Activated CD4-positive, alpha-beta T cell treated with anti-CD3 and anti-CD28 coated beads for 1 hour (primary cell): ENCODE results near the gene PTPN18.
"Not testable (repeated sequence)": the region's sequence is repeated elsewhere in the genome, so short reads cannot be mapped to it uniquely, and the experiment has no call there.

ENCODE experiments used
- DNase-seq: peaks from one replicate; pipeline ENCODE4 v3.0.0-alpha.2; 2020

PTPN18 gene, protein sequence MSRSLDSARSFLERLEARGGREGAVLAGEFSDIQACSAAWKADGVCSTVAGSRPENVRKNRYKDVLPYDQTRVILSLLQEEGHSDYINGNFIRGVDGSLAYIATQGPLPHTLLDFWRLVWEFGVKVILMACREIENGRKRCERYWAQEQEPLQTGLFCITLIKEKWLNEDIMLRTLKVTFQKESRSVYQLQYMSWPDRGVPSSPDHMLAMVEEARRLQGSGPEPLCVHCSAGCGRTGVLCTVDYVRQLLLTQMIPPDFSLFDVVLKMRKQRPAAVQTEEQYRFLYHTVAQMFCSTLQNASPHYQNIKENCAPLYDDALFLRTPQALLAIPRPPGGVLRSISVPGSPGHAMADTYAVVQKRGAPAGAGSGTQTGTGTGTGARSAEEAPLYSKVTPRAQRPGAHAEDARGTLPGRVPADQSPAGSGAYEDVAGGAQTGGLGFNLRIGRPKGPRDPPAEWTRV

DNA sequence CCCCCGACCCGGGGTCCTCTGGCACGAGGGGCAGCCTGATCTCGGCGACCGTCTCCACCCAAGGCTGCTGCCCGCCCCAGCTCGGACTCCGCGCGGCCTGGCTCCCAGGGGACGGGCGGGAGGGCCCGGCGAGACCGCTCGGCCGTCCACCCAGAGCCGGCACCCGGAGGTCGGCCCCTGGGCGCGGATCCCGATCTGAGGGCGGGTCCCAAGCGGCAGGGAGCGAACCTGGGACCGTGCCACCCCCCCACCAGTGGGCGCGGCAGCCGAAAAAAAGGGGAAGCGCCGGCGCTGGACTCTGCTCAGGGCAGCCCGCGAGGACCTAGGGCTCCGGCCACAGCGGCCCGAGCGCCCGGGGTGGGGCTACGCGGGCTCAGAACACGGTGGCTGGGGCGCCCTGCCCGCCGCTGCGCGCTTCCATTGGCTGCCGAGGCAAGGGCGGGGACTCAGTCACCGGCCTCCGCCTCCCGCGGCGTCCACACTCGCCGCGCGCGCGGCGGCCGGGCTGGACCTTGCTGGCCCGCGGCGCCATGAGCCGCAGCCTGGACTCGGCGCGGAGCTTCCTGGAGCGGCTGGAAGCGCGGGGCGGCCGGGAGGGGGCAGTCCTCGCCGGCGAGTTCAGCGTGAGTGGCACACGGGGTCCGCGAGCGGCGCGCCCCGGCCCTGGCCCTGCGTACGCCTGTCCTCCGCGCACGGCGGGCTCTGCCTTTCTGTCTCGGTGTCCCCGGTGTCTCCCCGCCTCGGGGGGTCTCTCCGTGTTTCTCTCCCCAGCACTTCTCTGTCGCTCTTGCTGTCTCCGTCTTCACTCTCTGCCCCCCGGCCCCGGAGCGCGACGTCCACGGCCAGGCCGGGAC is at the start of gene PTPN18:
Gene PTPN18 (plus strand): TSS at position 479 of the 854 bp plus-strand sequence. CDS start 52 bp downstream, at position 531.
- DNase-seq, result peak; percentile 43

DNA sequence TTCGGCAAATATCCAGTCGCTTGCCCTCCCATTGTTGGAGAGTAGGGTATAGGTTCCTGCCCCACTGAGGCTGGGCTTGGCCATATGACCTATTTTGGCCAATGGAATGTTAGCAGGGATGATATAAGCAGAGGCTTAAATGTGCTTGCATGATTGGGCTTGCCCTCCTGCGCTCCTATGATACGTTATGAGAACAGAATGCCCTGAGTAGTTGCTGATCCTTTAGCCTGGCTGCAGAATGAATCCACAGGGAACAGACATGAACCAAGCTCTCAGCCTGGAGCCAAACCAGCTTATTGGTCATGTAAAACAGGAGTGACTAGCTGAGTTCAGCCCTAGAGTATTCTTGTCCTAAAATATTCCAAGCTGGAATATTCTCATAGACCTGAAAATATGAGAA is 48.0 kb upstream of the PTPN18 start:
- no peak for DNase-seq

DNA sequence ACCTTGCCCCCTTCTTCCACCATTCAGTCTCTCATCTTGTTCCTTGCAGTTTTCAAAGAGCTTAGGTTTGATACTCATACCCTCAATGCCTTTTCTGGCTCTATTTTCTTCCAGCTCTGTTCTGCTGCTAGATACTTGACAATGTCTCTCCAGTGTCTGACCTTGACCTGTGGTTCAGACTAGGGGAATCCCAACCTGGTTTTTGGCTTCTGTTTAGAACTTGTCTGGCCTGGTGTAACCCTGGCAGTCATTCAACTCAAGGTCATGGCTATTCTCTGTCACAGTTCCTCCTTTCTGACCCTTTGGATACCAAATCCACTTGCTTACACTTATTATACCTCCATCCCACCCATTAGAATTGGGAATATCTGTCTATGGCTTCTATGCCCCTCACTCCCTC is 45.0 kb upstream of the PTPN18 start:
- no peak for DNase-seq

DNA sequence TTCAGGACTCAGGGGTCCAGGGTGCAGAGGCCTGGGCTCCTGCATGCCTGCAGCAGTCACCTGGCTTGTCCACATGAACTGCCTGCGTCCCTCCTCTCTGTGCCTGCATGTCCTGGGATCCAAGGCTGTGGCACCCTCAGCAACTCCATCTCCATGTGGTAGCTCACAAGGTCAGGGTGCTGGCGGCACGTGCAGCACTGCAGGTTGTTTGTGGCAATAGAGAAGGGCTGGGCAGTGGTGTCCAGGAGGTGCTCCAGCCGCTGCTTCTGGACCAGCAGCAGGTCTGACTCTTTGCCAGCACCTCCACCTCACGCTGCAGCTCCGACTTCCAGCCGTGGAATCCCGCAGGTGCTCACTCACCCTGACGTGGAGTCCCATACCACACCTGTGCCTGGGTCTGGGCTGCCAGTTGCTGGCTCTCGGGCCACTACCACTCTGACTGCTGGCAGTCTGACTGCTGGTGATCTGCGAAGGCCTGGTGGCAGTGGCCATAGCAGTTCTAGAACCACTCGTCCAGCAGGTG is 42.0 kb upstream of the PTPN18 start:
- no peak for DNase-seq

DNA sequence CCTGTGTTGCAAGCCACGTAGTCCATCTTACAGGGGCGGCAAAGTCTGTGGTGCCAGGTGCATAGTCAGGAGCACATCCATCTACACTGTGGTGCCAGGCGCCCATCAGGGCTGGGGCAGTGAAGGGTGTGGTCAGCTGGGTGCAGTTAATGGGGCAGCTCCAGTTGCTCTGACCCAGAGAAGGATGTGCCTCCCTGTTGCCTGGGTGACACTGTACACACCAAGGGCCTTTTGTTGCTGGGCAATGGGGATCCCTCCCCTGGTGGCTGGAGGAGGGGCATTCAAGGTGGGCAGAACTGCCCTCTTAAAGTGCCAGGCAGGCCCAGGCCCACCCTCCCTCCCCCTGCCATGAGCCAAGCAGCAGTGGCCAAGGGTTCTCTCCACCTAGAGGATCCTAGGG is 41.5 kb upstream of the PTPN18 start:
- DNase-seq, result no peak

DNA sequence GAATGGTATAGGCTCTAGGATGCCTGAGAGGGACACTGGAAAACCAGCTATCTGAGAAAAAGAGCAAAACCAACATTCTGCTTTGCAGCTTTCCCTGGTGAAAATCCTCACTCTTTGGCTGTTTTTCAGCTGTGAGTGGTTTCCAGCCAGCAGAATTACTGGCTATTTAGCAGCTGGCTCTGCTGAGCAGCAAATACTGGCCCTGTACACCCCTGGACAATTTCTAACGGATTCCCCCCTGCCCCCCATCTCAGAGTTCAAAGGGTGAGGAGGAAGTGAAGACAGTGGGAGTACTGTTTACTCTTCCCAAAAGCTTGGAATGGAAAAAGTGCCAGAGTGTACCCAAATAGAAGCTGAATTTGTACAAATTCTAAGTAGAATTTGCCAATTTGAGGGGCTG is 39.3 kb upstream of the PTPN18 start:
- DNase-seq, result no peak

DNA sequence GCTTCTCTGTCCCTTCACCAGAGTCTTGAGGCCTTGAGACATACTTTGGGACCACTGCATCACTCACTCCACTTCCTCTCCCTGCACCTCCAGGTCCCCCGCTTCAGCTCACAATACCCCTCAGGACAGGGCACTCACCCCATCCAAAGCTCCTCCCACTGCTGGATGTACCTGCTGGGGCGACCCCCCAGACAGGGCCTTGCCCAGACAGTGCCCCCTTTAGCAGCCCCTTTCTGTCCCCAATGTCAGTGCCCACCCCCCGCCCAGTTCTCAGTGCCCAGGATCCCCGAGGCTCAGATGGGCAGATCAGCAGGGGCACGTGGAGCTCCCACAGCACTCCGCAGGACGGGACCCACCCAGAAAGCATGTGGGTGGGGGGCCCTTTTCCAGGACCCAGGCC is 37.0 kb upstream of the PTPN18 start:
- no peak for DNase-seq

DNA sequence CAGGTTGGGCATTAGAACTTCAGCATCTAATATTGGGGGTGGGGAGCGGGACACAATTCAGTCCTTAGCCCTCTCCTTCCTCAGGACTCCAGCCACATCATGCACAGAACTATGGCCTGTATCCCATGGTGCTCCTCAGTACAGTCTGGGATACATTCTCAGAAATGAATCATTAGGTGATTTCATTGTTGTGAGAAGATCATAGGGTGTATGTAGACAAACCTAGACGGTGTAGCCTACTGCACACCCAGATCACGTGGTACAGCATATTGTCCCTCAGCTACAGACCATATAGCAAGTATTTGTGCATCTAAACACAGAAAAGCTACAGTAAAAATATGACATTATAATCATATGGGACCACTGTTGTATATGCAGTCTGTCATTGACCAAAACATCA is 36.3 kb upstream of the PTPN18 start:
- no peak for DNase-seq

DNA sequence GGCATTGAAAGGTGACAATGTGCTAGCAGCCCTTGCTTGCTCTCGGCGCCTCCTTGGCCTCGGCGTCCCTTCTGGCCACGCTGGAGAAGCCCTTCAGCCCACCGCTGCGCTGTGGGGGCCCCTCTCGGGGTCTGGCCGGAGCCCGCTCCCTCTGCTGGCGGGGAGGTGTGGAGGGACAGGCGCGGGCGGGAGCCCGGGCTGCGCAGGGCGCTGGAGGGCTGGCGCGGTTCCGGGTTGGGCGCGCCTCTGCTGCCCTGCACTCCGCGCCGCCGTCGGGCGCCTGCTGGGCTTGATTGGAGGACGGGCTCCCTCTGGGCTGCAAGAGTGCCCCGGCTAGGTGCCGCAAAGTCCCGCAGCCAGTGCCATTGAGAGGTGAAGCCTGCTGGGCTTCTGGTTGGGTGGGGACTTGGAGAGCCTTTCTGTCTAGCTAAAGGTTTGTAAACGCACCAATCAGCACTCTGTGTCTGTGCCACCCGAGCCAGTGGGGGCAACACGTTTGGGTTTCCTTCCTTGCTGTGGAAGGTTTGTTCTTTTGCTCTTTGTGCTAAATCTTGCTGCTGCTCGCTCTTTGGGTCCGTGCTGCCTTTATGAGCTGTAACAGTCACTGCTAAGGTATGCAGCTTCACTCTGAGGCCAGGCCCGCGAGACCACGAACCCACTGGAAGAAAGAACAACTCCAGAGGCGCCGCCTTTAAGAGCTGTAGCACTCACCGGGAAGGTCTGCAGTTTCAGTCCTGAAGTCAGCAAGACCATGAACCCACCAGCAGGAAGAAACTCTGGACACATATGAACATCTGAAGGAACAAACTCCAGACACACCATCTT is 27.9 kb upstream of the PTPN18 start:
- no peak for DNase-seq

DNA sequence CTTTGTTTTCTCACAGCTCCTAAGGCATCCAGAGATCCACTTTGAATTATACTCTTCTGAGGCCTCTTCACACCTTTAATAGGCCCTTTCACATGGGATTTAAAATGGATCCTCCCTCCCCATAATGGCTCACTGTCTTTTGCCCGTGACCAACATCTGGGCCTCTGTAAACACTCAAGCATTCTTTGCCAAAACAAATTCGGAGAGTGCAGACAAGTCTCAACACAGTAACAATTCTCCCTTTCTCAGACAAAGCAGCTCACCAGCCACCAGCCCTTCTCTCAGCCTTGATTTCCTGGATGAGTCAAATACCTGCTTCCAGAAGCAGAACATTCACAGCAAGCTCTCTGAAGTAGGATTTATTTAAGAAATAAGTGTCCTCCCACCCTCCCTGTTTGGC is 27.1 kb upstream of the PTPN18 start:
- DNase-seq, result no peak

DNA sequence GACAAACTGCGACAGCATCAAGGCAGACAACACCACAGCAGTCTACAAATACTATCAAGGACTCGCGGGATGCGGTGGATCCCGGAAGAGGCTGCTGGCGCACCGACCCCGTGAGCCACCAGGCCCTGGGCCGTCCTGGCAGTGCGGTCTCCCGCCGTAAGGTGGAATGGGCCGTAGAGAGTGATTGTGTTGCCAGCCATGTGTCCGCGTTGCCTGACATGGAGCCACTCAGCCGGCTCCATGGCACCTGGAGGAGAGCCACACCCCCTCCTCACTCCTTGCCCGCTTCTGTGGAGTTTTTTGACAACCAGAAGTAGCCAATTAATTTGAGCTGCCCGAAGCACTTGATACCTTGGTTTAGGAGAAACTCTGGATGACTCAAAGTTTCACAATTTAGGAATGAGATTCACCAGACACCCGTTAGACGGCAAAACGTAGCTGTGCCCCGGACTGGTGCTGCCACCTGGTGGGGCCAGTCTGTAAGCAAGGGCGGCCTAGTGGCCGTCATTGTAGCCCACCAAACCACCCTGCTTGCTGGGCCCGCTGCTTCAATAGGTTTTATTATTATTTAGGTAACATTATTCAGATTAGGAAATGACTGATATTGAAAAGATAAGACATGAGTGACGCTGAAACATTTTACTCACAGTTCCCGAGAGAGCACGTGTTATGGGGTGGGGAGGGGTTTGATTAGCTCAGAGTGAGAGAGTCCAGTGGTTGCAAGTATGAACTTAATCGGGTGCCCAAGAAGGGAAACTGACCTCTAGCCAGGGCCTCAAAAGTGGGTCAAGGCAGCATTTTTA is 23.4 kb upstream of the PTPN18 start:
- DNase-seq, result peak; percentile 50

DNA sequence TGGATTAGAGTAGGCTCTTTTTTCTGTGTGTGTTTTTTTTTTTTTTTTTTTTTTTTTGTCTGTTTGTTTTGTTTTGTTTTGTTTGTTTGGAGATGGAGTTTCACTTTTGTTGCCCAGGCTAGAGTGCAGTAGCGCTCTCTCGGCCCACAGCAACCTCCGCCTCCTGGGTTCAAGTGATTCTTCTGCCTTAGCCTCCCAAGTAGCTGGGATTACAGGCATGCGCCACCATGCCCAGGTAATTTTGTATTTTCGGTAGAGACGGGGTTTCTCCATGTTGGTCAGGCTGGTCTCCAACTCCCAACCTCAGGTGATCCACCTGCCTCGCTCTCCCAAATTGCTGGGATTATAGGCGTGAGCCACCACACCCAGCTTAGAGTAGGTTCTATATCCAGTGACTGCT is 22.6 kb upstream of the PTPN18 start:
- DNase-seq, result not testable (repeated sequence)

DNA sequence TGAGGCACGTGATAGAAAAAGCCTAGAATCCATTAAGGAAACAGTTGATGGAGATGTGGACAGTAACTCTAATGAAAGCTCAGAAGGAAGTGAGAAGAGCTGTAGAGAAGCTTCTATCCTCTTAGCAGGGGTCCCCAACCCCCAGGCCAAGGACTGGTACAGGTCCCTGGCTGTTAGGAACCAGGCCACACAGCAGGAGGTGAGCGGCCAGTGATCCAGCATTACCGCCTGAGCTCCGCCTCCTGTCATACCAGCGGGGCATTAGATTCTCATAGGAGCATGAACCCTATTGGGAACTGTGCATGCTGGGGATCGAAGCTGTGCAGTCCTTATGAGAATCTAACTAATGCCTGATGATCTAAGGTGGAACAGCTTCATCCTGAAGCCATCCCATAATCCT is 21.8 kb upstream of the PTPN18 start:
- DNase-seq, result no peak

DNA sequence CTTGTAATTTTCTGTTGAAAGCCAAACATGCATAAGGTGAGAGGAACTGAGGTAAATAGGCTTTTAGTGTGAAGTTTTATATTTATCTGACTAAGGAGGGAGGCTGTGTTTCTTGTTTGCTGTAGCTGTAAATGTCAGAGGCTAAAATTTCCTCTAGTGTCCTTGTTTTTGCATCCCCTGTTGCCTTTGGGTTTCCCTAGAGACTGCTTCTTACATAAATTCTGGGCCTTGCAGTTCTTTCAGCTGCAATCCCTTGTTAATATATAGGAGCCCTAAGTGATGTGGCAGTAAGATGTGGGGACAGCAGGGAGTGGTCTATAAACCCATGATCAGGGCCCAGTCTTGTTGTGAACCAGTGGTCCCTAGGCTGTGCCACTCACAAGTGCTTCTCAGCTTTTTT is 20.6 kb upstream of the PTPN18 start:
- DNase-seq, result no peak

DNA sequence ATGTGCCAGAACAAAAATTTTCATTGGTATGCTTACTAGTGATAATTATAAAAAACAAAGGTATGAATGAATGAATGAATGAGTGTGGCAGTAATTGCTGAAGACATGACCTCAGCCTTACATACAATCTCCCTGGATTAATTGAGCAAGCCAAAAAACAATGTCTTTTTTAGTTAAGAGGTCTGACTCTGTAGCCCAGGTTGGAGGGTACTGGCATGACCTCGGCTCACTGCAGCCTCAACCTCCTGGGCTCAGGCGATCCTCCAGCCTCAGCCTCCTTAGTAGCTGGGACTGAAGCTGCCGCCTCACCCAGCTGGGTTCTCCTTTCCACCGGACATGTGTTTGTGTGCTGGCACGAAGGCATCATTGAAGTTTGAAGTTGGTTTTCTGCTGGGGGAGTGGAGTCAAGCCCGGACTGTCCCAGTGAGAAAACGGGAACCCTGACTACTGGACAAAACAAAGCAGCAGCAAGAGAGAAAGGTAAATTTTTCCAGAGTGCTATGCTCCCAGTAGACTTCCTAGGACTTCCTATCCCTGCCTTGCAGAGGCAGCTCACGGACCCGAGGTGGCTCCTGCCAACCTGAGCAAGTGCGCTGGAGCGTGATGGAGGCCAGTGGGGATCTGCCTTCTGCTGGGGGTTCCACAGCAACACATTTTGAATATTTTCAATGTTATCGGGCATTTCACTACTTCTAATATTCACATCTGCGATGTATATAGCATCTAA is 19.5 kb upstream of the PTPN18 start:
- DNase-seq, result no peak

DNA sequence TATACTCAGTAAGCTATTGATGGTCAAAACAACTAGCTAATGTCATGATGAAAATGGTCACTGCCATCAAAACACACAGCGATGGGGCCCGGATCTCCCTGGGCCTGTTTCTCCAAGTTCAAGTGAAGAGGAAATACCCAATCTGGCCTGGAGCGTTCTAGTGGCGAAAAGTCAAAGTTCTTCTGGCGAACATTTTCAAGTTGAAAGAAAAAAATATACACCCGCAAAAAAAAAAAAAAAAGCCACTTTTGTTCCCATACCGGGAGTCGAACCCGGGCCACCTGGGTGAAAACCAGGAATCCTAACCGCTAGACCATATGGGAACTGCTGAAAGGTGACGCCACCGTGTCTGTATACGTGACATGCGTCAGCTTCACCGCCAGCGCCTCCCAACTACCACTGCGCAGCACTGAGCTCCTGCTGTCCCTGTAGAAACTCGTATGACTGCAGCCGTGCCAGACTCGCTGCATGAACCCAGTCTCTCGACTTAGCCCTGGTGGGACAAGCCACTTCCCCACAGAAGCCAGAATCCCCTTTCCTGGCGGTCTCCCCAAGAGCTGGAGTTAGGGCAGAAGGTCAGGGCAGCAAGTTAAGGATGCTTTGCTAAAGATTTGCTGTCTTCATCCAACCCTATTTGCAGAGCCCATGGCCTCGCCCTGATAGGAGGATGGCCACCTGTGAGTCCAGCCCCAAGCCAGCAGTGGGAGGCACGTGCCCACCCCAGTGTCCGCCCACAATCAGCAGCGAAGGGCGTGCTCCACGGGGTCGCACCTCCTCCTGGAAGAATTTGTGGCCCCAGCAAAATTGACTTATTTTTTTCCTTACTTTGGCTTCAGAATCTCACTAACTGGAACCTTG is 18.8 kb upstream of the PTPN18 start:
- DNase-seq, result peak; percentile 33

DNA sequence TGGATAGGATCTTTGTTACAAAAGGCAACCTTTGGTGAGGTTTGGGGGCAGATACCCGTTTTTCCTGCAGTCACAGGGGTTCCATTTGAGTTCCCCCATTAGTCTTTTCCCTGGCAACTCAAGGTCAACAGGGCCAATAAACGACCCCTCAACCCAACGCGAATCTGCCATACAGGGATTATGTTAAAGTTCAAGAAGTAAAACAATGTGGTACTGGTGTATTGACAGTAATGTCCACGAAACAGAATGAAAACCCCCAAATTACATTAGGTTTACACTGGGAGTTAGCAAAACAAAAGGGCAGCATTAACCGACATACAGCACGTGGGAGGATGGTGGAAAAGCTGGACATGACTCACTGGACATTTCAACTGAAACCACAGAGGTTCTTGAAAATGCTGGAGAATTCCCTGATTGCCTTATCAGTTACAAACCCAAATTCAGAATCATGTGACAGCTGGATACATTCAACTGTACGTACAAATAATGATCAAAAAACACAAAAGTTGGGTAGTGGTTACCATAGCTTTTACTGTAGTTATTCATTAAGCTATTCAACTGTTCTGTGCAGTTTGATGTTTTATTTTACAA is 18.0 kb upstream of the PTPN18 start:
- DNase-seq, result no peak

DNA sequence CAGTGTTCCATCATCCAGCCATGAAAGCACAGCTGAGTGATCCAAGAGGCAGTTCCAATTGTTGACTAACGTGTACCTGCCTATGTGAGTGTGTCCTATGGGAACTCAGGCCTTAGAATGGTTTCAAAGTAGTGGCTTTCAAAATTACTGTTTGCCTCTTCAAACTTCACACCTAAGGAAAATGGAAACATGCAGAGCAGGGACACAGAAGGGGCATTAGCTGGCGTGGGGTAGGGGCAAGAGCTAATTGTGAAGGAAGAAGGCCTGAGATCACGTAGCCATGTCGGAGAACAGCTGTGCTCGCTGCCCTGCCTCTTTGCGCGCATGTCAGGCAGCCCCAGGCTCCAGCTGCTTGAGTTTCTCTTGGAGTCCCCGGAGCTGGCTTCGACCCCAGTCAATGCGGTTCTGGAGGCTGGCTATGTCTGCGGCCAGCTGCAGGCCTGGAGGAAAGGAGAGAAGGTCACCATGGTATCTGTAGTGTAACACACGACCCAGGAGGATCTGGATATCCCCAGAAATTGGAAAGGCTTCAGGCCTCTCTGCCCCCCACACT is 17.0 kb upstream of the PTPN18 start:
- no peak for DNase-seq
